Esophagus muscularis mucosa (tissue), 4 donors: ENCODE measurements around the gene CAND1.

Experiments used
- EP300 ChIP-seq: sonication (generic); formaldehyde crosslinking; IDR thresholded peaks from one replicate; pipeline ENCODE4 v1.6.1; 2017; ENCODE audit warnings: antibody characterized with exemption
- POLR2A ChIP-seq: fragments of 450-650 bp; IDR thresholded peaks from one replicate; pipeline ENCODE4 v1.6.1; 2017; ENCODE audit warnings: antibody characterized with exemption, moderate library complexity, mild to moderate bottlenecking, low read depth
- POLR2AphosphoS5 ChIP-seq, 2 donors: sonication (generic); formaldehyde crosslinking; IDR thresholded peaks; one replicate each; pipeline ENCODE4 v1.6.1; 2017; ENCODE audit warnings: antibody characterized with exemption in 2 of 2
- TF ChIP-seq, protein P1 (sequence below), 3 experiments: fragments of 200-600 bp in 2 of 3; fragments of 450-650 bp in 1 of 3; sonication (generic) in 2 of 3; IDR thresholded peaks; one replicate each; pipeline ENCODE4 v1.5.1; 2017 to 2019; ENCODE audit warnings: antibody characterized with exemption in 3 of 3, mild to moderate bottlenecking in 2 of 3, moderate library complexity in 1 of 3

DNA sequence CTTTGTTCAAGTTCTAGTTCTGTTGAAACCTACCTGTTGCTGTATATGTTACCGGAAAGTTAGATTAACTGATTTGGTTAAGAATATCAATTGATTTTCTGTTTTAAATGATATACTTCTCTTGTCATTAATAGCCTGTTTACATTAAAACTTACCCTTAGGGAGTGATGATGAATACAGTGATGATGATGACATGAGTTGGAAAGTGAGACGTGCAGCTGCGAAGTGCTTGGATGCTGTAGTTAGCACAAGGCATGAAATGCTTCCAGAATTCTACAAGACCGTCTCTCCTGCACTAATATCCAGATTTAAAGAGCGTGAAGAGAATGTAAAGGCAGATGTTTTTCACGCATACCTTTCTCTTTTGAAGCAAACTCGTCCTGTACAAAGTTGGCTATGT, 33.0 kb downstream of the CAND1 start:
- TF ChIP-seq, protein P1, sequence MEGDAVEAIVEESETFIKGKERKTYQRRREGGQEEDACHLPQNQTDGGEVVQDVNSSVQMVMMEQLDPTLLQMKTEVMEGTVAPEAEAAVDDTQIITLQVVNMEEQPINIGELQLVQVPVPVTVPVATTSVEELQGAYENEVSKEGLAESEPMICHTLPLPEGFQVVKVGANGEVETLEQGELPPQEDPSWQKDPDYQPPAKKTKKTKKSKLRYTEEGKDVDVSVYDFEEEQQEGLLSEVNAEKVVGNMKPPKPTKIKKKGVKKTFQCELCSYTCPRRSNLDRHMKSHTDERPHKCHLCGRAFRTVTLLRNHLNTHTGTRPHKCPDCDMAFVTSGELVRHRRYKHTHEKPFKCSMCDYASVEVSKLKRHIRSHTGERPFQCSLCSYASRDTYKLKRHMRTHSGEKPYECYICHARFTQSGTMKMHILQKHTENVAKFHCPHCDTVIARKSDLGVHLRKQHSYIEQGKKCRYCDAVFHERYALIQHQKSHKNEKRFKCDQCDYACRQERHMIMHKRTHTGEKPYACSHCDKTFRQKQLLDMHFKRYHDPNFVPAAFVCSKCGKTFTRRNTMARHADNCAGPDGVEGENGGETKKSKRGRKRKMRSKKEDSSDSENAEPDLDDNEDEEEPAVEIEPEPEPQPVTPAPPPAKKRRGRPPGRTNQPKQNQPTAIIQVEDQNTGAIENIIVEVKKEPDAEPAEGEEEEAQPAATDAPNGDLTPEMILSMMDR (IDR thresholded peaks at IDR 0.05), result no peak
- no peak for TF ChIP-seq POLR2A
- no peak for TF ChIP-seq EP300
- no peak for TF ChIP-seq POLR2AphosphoS5 (IDR thresholded peaks at IDR 0.05)
